Neural cell (in vitro differentiated cells): ENCODE data around the gene ADPRS. TPM values are rescaled to one million over a fixed set of nuclear protein-coding genes. Genes with fewer than 3 reads are reported as not detected.

ENCODE experiments used
- H2AFZ ChIP-seq: fragments of 200-600, 300-800 bp; sonication (generic), shearing (Covaris generic); 2 replicates; pipeline ENCODE4 v1.6.0; 2014; ENCODE audit warnings: low read depth, mild to moderate bottlenecking, antibody characterized with exemption, low read length, moderate library complexity
- H3F3A ChIP-seq: fragments of 200-600 bp; shearing (Covaris generic); 2 replicates; pipeline ENCODE4 v1.6.1; 2016; ENCODE audit warnings: mild to moderate bottlenecking, moderate library complexity, mixed read lengths, antibody characterized with exemption, low read length; ENCODE audit not compliant: insufficient read depth, poor library complexity, severe bottlenecking
- H3K27ac ChIP-seq: fragments of 200-600, 300-800 bp; sonication (generic), shearing (Covaris generic); 2 replicates; pipeline ENCODE4 v1.5.1; 2014; ENCODE audit warnings: mild to moderate bottlenecking, low read length, moderate library complexity
- H3K27me3 ChIP-seq: fragments of 300-800, 200-600 bp; sonication (generic), shearing (Covaris generic); 2 replicates; pipeline ENCODE4 v1.6.0; 2014; ENCODE audit warnings: mild to moderate bottlenecking, low read depth, low read length, moderate library complexity; ENCODE audit not compliant: insufficient read depth
- H3K36me3 ChIP-seq: fragments of 300-800, 200-600 bp; sonication (generic), shearing (Covaris generic); 2 replicates; pipeline ENCODE4 v1.5.1; 2014; ENCODE audit warnings: mild to moderate bottlenecking, antibody characterized with exemption, low read length, moderate library complexity; ENCODE audit not compliant: insufficient read depth
- H3K4me2 ChIP-seq: fragments of 300-800, 200-600 bp; sonication (generic), shearing (Covaris generic); 2 replicates; pipeline ENCODE4 v1.6.0; 2014; ENCODE audit warnings: mild to moderate bottlenecking, low read length
- H3K4me3 ChIP-seq: fragments of 300-800, 200-600 bp; sonication (generic), shearing (Covaris generic); 2 replicates; pipeline ENCODE4 v1.5.1; 2014; ENCODE audit warnings: mild to moderate bottlenecking, low read length, moderate library complexity
- H3K79me2 ChIP-seq: fragments of 200-600 bp; shearing (Covaris generic); replicated peaks from 2 replicates; pipeline ENCODE4 v1.6.0; 2014; ENCODE audit warnings: mild to moderate bottlenecking, low read length, moderate library complexity; ENCODE audit not compliant: insufficient read depth
- H3K9ac ChIP-seq: fragments of 300-800, 200-600 bp; sonication (generic), shearing (Covaris generic); 2 replicates; pipeline ENCODE4 v1.6.1; 2016; ENCODE audit warnings: mild to moderate bottlenecking, low read length, mixed read lengths
- H3K9me2 ChIP-seq: fragments of 200-600 bp; shearing (Covaris generic); 2 replicates; pipeline ENCODE4 v1.6.1; 2016; ENCODE audit warnings: mild to moderate bottlenecking, low read length, mixed read lengths; ENCODE audit not compliant: insufficient read depth
- H3K9me3 ChIP-seq: fragments of 200-600, 300-800 bp; sonication (generic), shearing (Covaris generic); 2 replicates; pipeline ENCODE4 v1.6.1; 2016; ENCODE audit warnings: mild to moderate bottlenecking, mixed run types, low read length, moderate library complexity, mixed read lengths
- H4K20me1 ChIP-seq: fragments of 200-600 bp; shearing (Covaris generic); 2 replicates; pipeline ENCODE4 v1.6.1; 2016; ENCODE audit warnings: mild to moderate bottlenecking, mixed run types; ENCODE audit not compliant: insufficient read depth
- EP300 ChIP-seq: fragments of 450-650 bp; conservative IDR thresholded peaks from 2 replicates; pipeline ENCODE4 v1.6.1; 2014; ENCODE audit warnings: antibody characterized with exemption, mild to moderate bottlenecking, moderate library complexity; ENCODE audit not compliant: poor library complexity, severe bottlenecking
- EZH2 ChIP-seq: fragments of 200-600, 300-800 bp; shearing (Covaris generic), sonication (generic); IDR thresholded peaks from 2 replicates; pipeline ENCODE4 v1.6.1; 2014; ENCODE audit warnings: antibody characterized with exemption, low read length, borderline replicate concordance, mild to moderate bottlenecking; ENCODE audit not compliant: insufficient read depth, poor library complexity, severe bottlenecking
- MXI1 ChIP-seq: fragments of 450-650 bp; conservative IDR thresholded peaks from 2 replicates; pipeline ENCODE4 v1.6.1; 2014; ENCODE audit warnings: antibody characterized with exemption, mild to moderate bottlenecking; ENCODE audit not compliant: poor library complexity, severe bottlenecking
- POLR2AphosphoS5 ChIP-seq: IDR thresholded peaks from 2 replicates; pipeline ENCODE4 v1.6.1; 2012
- RAD21 ChIP-seq: fragments of 450-650 bp; conservative IDR thresholded peaks from 2 replicates; pipeline ENCODE4 v1.6.1; 2014; ENCODE audit warnings: antibody characterized with exemption, mild to moderate bottlenecking, moderate library complexity
- SMC3 ChIP-seq: fragments of 450-650 bp; conservative IDR thresholded peaks from 2 replicates; pipeline ENCODE4 v1.6.1; 2014; ENCODE audit warnings: antibody characterized with exemption, mild to moderate bottlenecking, moderate library complexity; ENCODE audit not compliant: poor library complexity
- TAF1 ChIP-seq: IDR thresholded peaks from 2 replicates; pipeline ENCODE4 v1.6.1; 2012; ENCODE audit warnings: low read depth
- polyA plus RNA-seq: library from polyadenylated mRNA; depleted of rRNA; stranded (reverse); fragments of >200 nt; gene quantifications from 2 replicates; pipeline ENCODE4 v1.2.3, GENCODE V29; 2014
- TF ChIP-seq, protein P1 (sequence below): IDR thresholded peaks from 2 replicates; pipeline ENCODE4 v1.6.1; 2012; ENCODE audit warnings: borderline replicate concordance
- TF ChIP-seq, protein P2 (sequence below): fragments of 450-650 bp; IDR thresholded peaks from 2 replicates; pipeline ENCODE4 v1.5.1; 2014; ENCODE audit warnings: antibody characterized with exemption, mild to moderate bottlenecking, moderate library complexity; ENCODE audit not compliant: poor library complexity, severe bottlenecking

ADPRS gene
- polyA plus RNA-seq, 1 donor from 2014 or later = 66.7 TPM

DNA sequence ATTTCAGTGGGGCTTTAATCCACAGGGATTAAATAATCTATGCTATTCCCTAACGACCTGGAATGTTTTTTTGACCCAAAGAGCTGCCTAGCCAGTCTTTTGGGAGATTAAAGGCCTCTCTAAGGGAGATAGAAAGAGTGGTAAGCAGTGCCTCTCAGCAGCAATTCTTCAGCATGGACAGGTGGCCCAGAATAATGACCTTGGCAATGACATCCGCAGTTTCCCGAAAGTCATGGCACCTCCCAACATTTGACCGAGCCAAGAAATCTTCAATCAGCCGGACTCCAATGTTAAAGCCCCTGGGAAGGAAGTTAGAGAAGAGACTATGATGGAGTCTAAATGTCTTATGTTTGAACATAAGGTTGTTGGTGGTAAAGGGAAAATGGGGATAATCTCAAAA lies 50.8 kb downstream of the ADPRS start:
- no peaks in the 10 kb centered on the region for H4K20me1 ChIP-seq
- no peak overlapping the region for H3K4me3 ChIP-seq
- peaks cover 5% of the 10 kb centered on the region for H3K36me3 ChIP-seq
- no peaks in the 10 kb centered on the region for H3K9me2 ChIP-seq
- H3K4me2 ChIP-seq = no peak overlapping the region
- H3K9me3 ChIP-seq = no peaks in the 10 kb centered on the region
- H3F3A ChIP-seq = no peaks in the 10 kb centered on the region
- H3K27me3 ChIP-seq = no peaks in the 10 kb centered on the region
- no peak overlapping the region for H3K9ac ChIP-seq
- no peak overlapping the region for H2AFZ ChIP-seq
- TF ChIP-seq MXI1 (no peak), RAD21 (no peak)
- TF ChIP-seq, protein P1, sequence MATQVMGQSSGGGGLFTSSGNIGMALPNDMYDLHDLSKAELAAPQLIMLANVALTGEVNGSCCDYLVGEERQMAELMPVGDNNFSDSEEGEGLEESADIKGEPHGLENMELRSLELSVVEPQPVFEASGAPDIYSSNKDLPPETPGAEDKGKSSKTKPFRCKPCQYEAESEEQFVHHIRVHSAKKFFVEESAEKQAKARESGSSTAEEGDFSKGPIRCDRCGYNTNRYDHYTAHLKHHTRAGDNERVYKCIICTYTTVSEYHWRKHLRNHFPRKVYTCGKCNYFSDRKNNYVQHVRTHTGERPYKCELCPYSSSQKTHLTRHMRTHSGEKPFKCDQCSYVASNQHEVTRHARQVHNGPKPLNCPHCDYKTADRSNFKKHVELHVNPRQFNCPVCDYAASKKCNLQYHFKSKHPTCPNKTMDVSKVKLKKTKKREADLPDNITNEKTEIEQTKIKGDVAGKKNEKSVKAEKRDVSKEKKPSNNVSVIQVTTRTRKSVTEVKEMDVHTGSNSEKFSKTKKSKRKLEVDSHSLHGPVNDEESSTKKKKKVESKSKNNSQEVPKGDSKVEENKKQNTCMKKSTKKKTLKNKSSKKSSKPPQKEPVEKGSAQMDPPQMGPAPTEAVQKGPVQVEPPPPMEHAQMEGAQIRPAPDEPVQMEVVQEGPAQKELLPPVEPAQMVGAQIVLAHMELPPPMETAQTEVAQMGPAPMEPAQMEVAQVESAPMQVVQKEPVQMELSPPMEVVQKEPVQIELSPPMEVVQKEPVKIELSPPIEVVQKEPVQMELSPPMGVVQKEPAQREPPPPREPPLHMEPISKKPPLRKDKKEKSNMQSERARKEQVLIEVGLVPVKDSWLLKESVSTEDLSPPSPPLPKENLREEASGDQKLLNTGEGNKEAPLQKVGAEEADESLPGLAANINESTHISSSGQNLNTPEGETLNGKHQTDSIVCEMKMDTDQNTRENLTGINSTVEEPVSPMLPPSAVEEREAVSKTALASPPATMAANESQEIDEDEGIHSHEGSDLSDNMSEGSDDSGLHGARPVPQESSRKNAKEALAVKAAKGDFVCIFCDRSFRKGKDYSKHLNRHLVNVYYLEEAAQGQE = no peak
- no peak overlapping the region for H3K27ac ChIP-seq
- H3K79me2 ChIP-seq = no peaks in the 10 kb centered on the region

DNA sequence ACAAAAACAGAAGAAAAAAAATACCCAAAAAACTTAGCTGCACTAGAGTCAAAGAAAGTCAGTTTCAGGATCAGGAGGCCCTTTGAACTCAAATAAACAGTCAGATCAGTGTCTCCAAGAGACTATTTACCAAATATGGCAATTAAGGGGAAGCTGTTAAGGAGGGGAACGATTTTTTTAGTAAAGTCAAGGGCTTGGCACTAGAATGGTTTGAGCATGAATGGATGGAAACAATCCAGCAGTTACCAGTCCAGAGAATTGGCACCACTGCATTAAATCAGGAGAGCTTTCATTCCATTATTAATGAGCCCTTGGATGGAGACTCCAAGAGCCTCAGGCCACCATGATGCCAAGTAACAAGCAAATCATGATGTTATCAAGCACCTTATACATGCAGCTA lies 53.4 kb downstream of the ADPRS start:
- Histone ChIP-seq H3F3A (no peaks in the 10 kb centered on the region), H3K9me2 (no peaks in the 10 kb centered on the region), H3K79me2 (no peaks in the 10 kb centered on the region), H2AFZ (no peak overlapping the region), H4K20me1 (no peaks in the 10 kb centered on the region), H3K4me3 (no peak overlapping the region), H3K9me3 (no peaks in the 10 kb centered on the region), H3K4me2 (no peak overlapping the region), H3K27ac (no peak overlapping the region), H3K27me3 (no peaks in the 10 kb centered on the region), H3K9ac (no peak overlapping the region), H3K36me3 (peaks cover 5% of the 10 kb centered on the region)
- TF ChIP-seq EZH2 = no peak
- TF ChIP-seq, protein P2, sequence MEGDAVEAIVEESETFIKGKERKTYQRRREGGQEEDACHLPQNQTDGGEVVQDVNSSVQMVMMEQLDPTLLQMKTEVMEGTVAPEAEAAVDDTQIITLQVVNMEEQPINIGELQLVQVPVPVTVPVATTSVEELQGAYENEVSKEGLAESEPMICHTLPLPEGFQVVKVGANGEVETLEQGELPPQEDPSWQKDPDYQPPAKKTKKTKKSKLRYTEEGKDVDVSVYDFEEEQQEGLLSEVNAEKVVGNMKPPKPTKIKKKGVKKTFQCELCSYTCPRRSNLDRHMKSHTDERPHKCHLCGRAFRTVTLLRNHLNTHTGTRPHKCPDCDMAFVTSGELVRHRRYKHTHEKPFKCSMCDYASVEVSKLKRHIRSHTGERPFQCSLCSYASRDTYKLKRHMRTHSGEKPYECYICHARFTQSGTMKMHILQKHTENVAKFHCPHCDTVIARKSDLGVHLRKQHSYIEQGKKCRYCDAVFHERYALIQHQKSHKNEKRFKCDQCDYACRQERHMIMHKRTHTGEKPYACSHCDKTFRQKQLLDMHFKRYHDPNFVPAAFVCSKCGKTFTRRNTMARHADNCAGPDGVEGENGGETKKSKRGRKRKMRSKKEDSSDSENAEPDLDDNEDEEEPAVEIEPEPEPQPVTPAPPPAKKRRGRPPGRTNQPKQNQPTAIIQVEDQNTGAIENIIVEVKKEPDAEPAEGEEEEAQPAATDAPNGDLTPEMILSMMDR = no peak
- no peak for TF ChIP-seq TAF1
- TF ChIP-seq POLR2AphosphoS5 = no peak
- TF ChIP-seq MXI1 = no peak
- no peak for TF ChIP-seq RAD21
- no peak for TF ChIP-seq EP300
- TF ChIP-seq, protein P1 = no peak
- no peak for TF ChIP-seq SMC3
